RPMI8226 (cell line): ENCODE data around the gene CSPG5.

ENCODE experiments used
- DNase-seq: peaks from one replicate; pipeline ENCODE4 v3.0.0-alpha.2; 2015

The CSPG5 gene

GRCh38 chr3:47586746-47587145 is 8.1 kb upstream of the CSPG5 start:
- no peak for DNase-seq

GRCh38 chr3:47583320-47584075 is 4.8 kb upstream of the CSPG5 start:
- no peak for DNase-seq

GRCh38 chr3:47581835-47582234 is 3.2 kb upstream of the CSPG5 start:
- DNase-seq: no peak

- no peak for DNase-seq
Observed at GRCh38 chr3:47581422-47581821, 2.8 kb upstream of the CSPG5 start.

DNA sequence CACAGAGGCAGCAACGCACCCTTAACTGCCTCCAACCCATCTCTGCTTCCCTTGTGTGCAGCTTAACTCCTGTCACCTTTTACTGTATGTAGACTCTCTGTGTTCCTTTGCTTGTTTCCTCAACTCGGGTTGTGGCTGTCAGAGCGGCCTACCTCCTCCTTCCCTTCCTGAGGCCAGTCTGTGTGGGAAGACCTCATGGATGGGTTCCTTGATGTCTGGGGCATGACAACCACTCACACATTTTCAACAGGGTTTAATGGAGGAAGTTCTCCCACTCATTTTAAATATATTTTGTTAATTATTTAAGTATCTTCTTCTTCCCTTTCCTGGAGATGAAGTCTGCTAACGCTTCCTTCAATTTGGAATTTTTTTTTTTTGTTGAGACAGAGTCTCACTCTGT is 1.8 kb upstream of the CSPG5 start:
- DNase-seq: no peak

GRCh38 chr3:47579875-47580274 is 1.2 kb upstream of the CSPG5 start:
- DNase-seq: no peak

DNA sequence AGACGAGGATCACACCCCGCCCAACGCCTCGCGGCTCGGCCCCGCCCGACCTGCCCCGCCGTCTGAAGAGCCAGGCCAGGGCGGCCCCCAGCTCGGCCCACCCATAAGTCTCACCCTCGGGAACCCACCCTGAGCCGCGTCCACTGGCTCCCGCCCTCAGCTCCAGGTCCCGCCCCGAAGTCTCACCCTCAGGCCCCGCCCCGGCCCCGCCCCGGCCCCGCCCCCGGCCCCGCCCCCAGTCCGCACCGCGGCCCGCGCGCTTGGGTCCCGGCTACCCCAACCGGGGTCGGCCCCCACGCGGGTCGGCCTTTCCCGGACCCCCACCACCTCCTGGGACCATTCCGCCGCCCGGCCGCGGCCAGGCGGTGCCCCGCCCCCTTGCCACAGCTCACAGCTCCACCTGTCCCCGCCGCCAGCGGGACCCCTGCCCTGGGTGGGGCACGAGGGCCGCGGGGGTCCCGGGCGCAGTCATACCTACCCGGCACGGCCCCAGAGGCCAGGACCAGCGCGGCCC is 489 bp downstream of the CSPG5 start:
- DNase-seq: no peak

DNA sequence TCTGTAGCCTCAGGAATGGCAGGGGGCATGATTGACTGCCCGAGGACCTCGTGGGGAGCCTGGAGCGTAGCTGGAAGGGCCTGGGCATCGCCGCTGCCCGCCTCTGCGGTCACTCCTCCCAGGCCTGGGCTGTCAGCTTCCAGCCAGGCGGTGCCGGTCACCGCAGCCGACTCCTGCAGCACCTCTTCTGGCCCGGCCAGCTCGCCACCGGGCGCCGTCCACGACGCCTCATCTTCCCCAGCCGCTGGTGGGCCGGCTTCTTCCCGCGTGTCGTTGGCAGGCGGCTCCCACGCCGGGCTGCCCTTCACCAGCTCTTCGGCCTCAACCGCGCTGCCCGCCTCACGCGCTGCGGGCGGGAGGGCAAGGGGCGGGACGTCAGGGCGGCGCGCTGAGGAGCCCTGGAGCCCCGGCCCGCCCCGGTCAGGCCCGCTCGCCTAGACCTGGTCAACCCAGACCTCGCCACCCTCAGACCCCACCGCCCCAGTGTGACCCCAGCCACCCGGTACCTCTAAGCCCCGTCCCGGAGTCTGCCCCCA is 1.0 kb downstream of the CSPG5 start:
- DNase-seq: no peak

GRCh38 chr3:47573190-47574172 is 5.2 kb downstream of the CSPG5 start:
- no peak for DNase-seq

- no peak for DNase-seq
Observed at GRCh38 chr3:47571391-47572175, 7.1 kb downstream of the CSPG5 start.

DNA sequence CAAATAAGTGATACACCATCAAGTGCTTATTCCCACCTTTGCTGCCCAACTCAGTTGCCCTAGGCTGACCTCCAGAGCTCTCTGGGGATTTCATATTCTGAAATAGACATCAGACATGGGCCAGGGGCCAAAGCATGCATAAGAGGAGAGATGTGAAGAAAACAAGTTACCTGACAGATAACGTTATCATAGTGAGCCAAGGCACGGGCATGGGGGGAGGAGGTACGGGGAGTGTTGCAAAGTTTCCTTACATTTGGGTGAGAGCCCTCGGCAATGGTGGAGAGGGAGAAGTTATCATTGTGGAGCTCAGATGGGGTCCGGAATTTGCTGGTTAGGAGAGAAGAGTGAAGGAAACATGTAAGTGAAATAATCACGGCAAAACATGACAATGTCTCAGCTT is 9.8 kb downstream of the CSPG5 start:
- DNase-seq: no peak

DNA sequence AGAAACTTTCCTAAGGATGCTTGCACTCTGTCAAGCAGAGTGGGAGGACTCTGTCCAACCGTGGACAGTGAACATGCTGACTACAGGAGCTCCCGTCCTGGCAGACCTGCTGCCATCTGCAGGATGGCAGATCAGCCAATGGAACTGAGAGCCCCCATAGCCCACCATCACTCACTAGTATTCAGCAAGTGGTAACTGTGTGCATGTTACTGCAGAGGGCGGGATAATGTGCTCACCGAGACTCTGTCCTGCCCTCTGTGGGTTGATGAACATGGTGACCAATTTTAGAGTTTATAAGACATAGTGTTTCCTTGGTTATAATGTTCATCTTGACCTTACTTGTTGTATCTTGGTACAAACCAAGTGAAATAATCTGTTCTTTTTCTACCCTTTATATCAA is 11.5 kb downstream of the CSPG5 start:
- DNase-seq: no peak

DNA sequence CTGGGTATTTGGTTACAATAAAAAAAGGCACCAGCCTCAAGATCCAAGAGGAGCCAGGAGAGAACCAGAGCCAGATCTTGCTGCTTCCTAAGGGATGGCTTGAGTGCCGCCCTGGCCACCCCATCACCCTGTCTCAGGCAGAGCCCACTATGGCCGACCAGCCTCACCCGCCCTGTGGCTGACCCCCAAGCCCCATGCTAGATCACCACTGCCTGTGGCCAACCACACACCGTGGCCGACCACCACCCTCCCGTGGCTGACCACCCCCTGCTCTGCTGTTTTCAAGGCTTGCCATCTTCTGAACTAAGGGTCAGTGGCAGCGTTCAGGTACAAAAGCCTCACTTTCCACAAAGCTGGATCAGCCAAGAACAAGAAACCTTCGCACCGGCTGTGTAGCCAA is 12.0 kb downstream of the CSPG5 start:
- no peak for DNase-seq

DNA sequence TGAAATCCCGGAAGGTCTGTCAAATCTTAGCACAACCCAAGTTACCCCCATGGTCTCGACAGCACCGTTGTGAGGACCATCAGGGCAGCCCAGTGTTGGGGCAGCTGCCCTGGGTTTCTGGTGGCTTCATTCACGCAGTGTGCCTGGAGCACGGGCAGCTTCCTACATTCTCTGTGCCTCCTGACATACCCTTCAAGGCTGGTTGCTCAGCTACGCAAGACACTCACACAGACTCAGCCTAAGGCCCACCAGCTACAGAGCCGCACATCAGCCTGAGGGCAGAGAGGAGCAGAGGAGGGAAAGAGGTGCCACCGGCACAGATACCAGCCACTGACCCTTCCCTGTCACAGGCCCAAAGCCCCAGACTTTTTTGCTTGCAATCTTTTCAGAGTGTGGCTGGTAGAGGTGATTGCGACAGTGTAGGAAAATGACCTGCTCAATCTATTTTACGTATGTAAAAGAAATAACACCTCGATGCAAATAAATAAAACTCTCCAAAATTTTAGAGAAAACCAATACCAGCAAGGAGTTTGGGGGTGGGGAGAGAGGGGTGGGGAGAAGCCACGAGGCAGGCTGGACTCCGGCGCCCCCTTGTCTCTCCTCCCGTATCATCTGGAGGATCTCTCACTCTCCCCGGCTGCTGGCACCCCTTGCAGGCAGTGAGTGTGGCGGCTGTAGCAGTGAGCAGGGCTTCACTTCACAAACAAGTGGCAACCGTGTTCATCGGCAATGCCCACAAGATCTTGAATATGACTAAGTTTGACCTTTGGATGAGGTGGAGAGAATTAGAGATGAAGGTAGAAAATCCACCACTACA is 12.7 kb downstream of the CSPG5 start:
- DNase-seq: no peak

DNA sequence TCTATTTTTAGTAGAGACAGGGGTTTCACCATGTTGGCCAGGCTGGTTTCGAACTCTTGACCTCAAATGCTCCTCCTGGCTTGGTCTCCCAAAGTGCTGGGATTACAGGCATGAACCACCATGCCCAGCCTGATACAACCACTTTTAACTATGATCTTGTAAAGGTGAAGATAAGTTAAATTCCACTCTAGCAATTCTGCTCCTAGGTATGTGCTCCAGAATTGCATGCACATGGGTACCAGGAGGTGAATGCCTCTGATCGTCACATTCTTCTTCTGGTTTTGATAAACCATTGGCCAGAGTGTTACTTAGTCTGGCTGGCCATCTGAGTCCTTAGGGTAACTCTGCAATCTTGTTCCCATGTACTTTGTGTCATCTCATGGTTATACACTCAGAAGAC is 22.3 kb downstream of the CSPG5 start:
- no peak for DNase-seq

- DNase-seq: no peak
Observed at GRCh38 chr3:47554335-47554734, 24.3 kb downstream of the CSPG5 start.

- DNase-seq: no peak
Observed at GRCh38 chr3:47553407-47553806, 25.3 kb downstream of the CSPG5 start.

DNA sequence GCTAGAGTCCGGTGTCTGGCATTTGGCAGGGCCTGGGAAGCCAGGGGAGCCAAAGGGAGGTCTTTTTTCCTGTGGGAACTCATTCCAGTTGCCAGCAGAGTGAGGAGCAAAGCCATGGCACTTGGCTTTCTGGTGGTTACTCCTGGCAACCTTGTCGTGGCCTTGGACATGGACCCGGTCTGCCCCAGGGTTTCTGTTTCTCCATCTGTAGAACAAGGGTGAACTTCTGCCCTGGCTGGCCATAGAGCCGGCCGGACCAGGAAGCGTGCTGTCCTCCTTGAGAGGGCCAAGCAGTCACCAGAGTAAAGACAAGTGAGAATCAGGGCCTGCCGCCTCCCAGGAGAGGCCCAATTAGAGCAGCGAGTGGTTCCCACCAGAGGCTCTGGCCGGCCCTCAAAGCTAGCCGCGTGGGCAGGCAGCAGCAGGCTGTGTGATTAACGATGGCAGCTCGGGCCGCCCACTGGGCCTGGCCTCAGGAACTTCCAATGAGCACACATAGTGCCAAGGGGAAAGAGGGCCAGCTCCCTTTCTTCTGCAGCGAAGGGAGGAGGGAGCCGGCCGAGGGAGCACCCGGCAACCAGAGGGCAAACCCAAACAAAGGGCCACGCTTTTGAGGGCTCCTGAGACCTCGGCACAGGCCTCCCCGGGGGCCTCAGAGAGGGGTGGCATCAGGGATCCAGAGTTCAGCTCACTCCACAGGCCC is 36.0 kb downstream of the CSPG5 start:
- no peak for DNase-seq

DNA sequence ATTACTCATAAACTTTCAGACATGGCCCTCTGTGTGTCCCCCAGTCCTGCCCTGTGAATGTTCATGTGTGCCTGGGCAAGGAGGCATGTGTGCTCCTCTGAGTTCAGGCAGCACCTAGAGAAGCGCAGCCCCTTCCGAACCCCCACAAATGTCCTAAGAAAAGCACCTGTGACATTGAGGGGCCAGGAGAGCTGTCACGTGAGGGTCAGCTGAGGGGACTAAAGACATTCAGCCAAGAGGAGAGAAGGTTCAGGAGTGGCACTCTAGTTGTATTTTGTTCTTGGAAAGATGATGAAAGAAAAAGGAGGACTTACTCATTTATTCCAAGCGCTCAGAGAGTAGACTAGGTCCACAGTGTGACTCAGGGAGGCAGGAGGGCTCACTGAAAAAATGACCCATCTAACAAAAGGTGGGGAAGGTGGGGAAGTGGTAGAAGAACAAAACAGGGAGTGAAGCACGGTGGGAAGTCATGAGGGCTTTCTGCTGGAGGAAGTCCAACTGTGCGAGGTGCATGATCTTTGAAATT is 37.0 kb downstream of the CSPG5 start:
- no peak for DNase-seq

- no peak for DNase-seq
Observed at GRCh38 chr3:47540281-47540680, 38.4 kb downstream of the CSPG5 start.

DNA sequence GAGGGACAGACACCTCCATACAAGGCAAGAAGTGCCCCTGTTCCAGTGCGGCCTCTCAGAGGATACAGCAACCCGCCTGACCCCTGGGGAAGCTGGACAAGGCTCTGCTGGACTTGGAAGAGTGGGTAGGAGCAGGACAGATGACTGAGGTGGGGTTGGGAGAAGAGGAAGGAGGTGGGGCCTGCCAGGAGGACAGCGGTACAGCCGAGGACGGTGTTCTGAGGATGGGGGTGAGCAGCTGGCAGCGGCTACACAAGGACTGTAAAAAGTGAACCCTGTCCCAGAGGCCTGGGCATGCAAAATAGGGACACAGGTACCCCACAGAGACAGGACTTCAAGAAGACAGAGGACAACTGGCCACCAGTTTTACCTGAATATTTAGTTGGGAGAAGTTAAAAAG is 41.7 kb downstream of the CSPG5 start:
- no peak for DNase-seq
